Measurements from ENCODE around the gene ZNF775. TPM values are rescaled to one million over a fixed set of nuclear protein-coding genes. Genes with fewer than 3 reads are reported as not detected.

ZNF775 gene
- total RNA-seq, 1 donor from 2014 or later = 3.0 TPM

- Histone ChIP-seq H2AFZ (replicated peaks) (no peak overlapping the region), H3K9ac (no peak overlapping the region), H3K27ac (no peak overlapping the region), H4K20me1 (ENCODE audit: low read depth) (no peaks in the 10 kb centered on the region), H3K4me2 (no peak overlapping the region), H3K4me3 (no peak overlapping the region), H3F3A (ENCODE audit: low read depth) (no peaks in the 10 kb centered on the region), H3K9me3 (ENCODE audit: low read depth) (no peaks in the 10 kb centered on the region), H3K36me3 (no peaks in the 10 kb centered on the region), H3K27me3 (no peaks in the 10 kb centered on the region), H3K4me1 (peaks cover 10% of the 10 kb centered on the region), H3K79me2 (ENCODE audit: low read depth) (no peaks in the 10 kb centered on the region)
- Mint-ChIP-seq H3K4me1 (peaks cover 17% of the 10 kb centered on the region), H3K4me3 (no peak overlapping the region), H3K36me3 (no peaks in the 10 kb centered on the region), H3K9me3 (no peaks in the 10 kb centered on the region), H3K27ac (no peak overlapping the region), H3K27me3 (ENCODE audit: insufficient read depth, low read depth) (peaks cover 2% of the 10 kb centered on the region)
- TF ChIP-seq CTCF (IDR thresholded peaks at IDR 0.05) = no peak
- no peak for TF ChIP-seq EZH2 (IDR thresholded peaks at IDR 0.05)
- TF ChIP-seq EZH2phosphoT487 (IDR thresholded peaks at IDR 0.05) = no peak
- no peak for DNase-seq (ENCODE audit: low spot score)
Measured at GRCh38 chr7:150432915-150433892, 54.1 kb downstream of the ZNF775 start.

GRCh38 chr7:150434240-150434639 lies 55.1 kb downstream of the ZNF775 start:
- no peaks in the 10 kb centered on the region for H3K36me3 ChIP-seq
- H3K4me3 Mint-ChIP-seq = no peak overlapping the region
- H3K27me3 ChIP-seq = peaks cover 6% of the 10 kb centered on the region
- H3K9ac ChIP-seq = no peak overlapping the region
- peaks cover 6% of the 10 kb centered on the region for H3K4me1 Mint-ChIP-seq
- no peak for TF ChIP-seq EZH2 (IDR thresholded peaks at IDR 0.05)
- TF ChIP-seq EZH2phosphoT487 (IDR thresholded peaks at IDR 0.05) = no peak
- no peak for TF ChIP-seq CTCF (IDR thresholded peaks at IDR 0.05)
- H3K4me3 ChIP-seq = no peak overlapping the region
- no peak overlapping the region for H3K27ac ChIP-seq
- no peaks in the 10 kb centered on the region for H3K79me2 ChIP-seq (ENCODE audit: low read depth)
- H3K9me3 Mint-ChIP-seq = no peaks in the 10 kb centered on the region
- no peak overlapping the region for H2AFZ ChIP-seq (replicated peaks)
- H4K20me1 ChIP-seq (ENCODE audit: low read depth) = no peaks in the 10 kb centered on the region
- H3K4me2 ChIP-seq = no peak overlapping the region
- no peaks in the 10 kb centered on the region for H3K9me3 ChIP-seq (ENCODE audit: low read depth)
- H3F3A ChIP-seq (ENCODE audit: low read depth) = no peaks in the 10 kb centered on the region
- H3K27me3 Mint-ChIP-seq (ENCODE audit: insufficient read depth, low read depth) = peaks cover 2% of the 10 kb centered on the region
- peaks cover 1% of the 10 kb centered on the region for H3K4me1 ChIP-seq
- H3K36me3 Mint-ChIP-seq = no peaks in the 10 kb centered on the region
- H3K27ac Mint-ChIP-seq = no peak overlapping the region
- no peak for DNase-seq (ENCODE audit: low spot score)

GRCh38 chr7:150435047-150435389 lies 55.9 kb downstream of the ZNF775 start:
- DNase-seq (ENCODE audit: low spot score) = no peak
- H3K4me1 Mint-ChIP-seq = no peaks in the 10 kb centered on the region
- Histone ChIP-seq H3K27ac (no peak overlapping the region), H3K36me3 (no peaks in the 10 kb centered on the region), H3K9me3 (ENCODE audit: low read depth) (no peaks in the 10 kb centered on the region), H3K9ac (no peak overlapping the region), H3K4me2 (no peak overlapping the region), H4K20me1 (ENCODE audit: low read depth) (no peaks in the 10 kb centered on the region), H2AFZ (replicated peaks) (no peak overlapping the region), H3F3A (ENCODE audit: low read depth) (no peaks in the 10 kb centered on the region), H3K4me1 (no peaks in the 10 kb centered on the region), H3K79me2 (ENCODE audit: low read depth) (no peaks in the 10 kb centered on the region), H3K27me3 (peaks cover 13% of the 10 kb centered on the region), H3K4me3 (no peak overlapping the region)
- no peak overlapping the region for H3K4me3 Mint-ChIP-seq
- H3K9me3 Mint-ChIP-seq = no peaks in the 10 kb centered on the region
- H3K36me3 Mint-ChIP-seq = no peaks in the 10 kb centered on the region
- no peak overlapping the region for H3K27ac Mint-ChIP-seq
- H3K27me3 Mint-ChIP-seq (ENCODE audit: insufficient read depth, low read depth) = peaks cover 2% of the 10 kb centered on the region
- TF ChIP-seq EZH2phosphoT487 (IDR thresholded peaks at IDR 0.05) = no peak
- TF ChIP-seq CTCF (IDR thresholded peaks at IDR 0.05) = no peak
- TF ChIP-seq EZH2 (IDR thresholded peaks at IDR 0.05) = no peak
